Common myeloid progenitor, CD34-positive (primary cell): ENCODE results near the gene FBLN1.

Experiments
- CTCF ChIA-PET: fragments of 350-600 bp; sonication (Branson Sonifier 250); formaldehyde crosslinking; loops from one replicate; lab custom pipeline; 2021; ENCODE audit warnings: antibody characterized with exemption; lab: Charles Lee
- POLR2A ChIA-PET: fragments of 350-600 bp; sonication (Branson Sonifier 250); formaldehyde crosslinking; loops from one replicate; lab custom pipeline; 2021; ENCODE audit warnings: antibody characterized with exemption; lab: Charles Lee
- DNase-seq, 3 donors: peaks; one replicate each; pipeline versions ENCODE4 v3.0.0 to v3.0.0-alpha.2; 2013
- H3K27ac ChIP-seq, 2 experiments: 1 replicate in 1 of 2; 2 replicates in 1 of 2; pipeline ENCODE4 v1.7.0; 2013; ENCODE audit warnings: inconsistent platforms in 2 of 2, low read length in 2 of 2, mild to moderate bottlenecking in 2 of 2, low read depth in 1 of 2, moderate library complexity in 1 of 2; ENCODE audit not compliant: severe bottlenecking in 2 of 2, insufficient read depth in 1 of 2, poor library complexity in 1 of 2
- H3K27me3 ChIP-seq, 5 experiments: replicated peaks in 2 of 5; 1 replicate in 3 of 5; 2 replicates in 2 of 5; pipeline versions ENCODE4 v1.6.1 to v1.7.0; 2013; ENCODE audit warnings: low read length in 4 of 5, mild to moderate bottlenecking in 2 of 5, moderate library complexity in 2 of 5, inconsistent platforms in 1 of 5; ENCODE audit not compliant: insufficient read depth in 5 of 5, control insufficient read depth in 4 of 5
- H3K36me3 ChIP-seq, 4 experiments: 1 replicate in 2 of 4; 2 replicates in 2 of 4; pipeline versions ENCODE4 v1.6.1 to v1.7.0; 2013; ENCODE audit warnings: low read length in 3 of 4, control low read depth in 1 of 4, mild to moderate bottlenecking in 1 of 4; ENCODE audit not compliant: control insufficient read depth in 4 of 4, insufficient read depth in 4 of 4
- H3K4me1 ChIP-seq, 4 experiments: 1 replicate in 3 of 4; 2 replicates in 1 of 4; pipeline versions ENCODE4 v1.6.1 to v1.7.1; 2013; ENCODE audit warnings: low read length in 3 of 4, mild to moderate bottlenecking in 3 of 4, control low read depth in 1 of 4, inconsistent platforms in 1 of 4, moderate library complexity in 1 of 4; ENCODE audit not compliant: control insufficient read depth in 4 of 4, insufficient read depth in 4 of 4; ENCODE audit errors: control extremely low read depth in 1 of 4
- H3K4me3 ChIP-seq, 7 experiments: 1 replicate in 4 of 7; 2 replicates in 3 of 7; pipeline versions ENCODE4 v1.5.1 to v1.7.0; 2013; ENCODE audit warnings: mild to moderate bottlenecking in 7 of 7, low read length in 6 of 7, moderate library complexity in 6 of 7, inconsistent platforms in 2 of 7, low read depth in 2 of 7, control low read depth in 1 of 7; ENCODE audit not compliant: insufficient read depth in 4 of 7, control insufficient read depth in 1 of 7; ENCODE audit errors: extremely low read depth in 1 of 7
- H3K9me3 ChIP-seq, 5 experiments: 1 replicate in 4 of 5; 2 replicates in 1 of 5; pipeline versions ENCODE4 v1.6.1 to v1.7.1; 2013; ENCODE audit warnings: low read length in 4 of 5, mild to moderate bottlenecking in 2 of 5, inconsistent platforms in 1 of 5, low read depth in 1 of 5, moderate library complexity in 1 of 5; ENCODE audit not compliant: control insufficient read depth in 4 of 5, insufficient read depth in 2 of 5; ENCODE audit errors: control extremely low read depth in 1 of 5
- WGBS: methylation state at CpG from one replicate; pipeline ENCODE4 v1.1.5; 2013; ENCODE audit not compliant: insufficient coverage; 5-methylcytosine and 5-hydroxymethylcytosine counted together

FBLN1 gene

GRCh38 chr22:45483918-45484499 is 18.7 kb upstream of the FBLN1 start:
- Histone ChIP-seq H3K4me3 (no peak overlapping the region), H3K27ac (no peak overlapping the region), H3K4me1 (no peaks in the 10 kb centered on the region), H3K27me3 (peaks cover 0 to 2% (median 0%) of the 10 kb centered on the region in 5 experiments), H3K36me3 (no peaks in the 10 kb centered on the region), H3K9me3 (peaks cover 0 to 9% (median 6%) of the 10 kb centered on the region in 5 experiments)
- 95% methylated on average over 4 of the region's 5 CpGs for WGBS
- CTCF ChIA-PET, result no interaction called here
- no peak for DNase-seq
- POLR2A ChIA-PET, result no interaction called here

GRCh38 chr22:45484742-45485141 is 17.9 kb upstream of the FBLN1 start:
- Histone ChIP-seq H3K4me3 (no peak overlapping the region), H3K27ac (no peak overlapping the region), H3K9me3 (peaks cover 0 to 10% (median 7%) of the 10 kb centered on the region in 5 experiments), H3K27me3 (peaks cover 0 to 2% (median 0%) of the 10 kb centered on the region in 5 experiments), H3K4me1 (no peaks in the 10 kb centered on the region), H3K36me3 (no peaks in the 10 kb centered on the region)
- DNase-seq, result no peak
- 95% methylated on average over 3 of the region's 4 CpGs for WGBS
- ChIA-PET CTCF (no interaction called here), POLR2A (no interaction called here)

GRCh38 chr22:45485261-45485660 is 17.4 kb upstream of the FBLN1 start:
- Histone ChIP-seq H3K9me3 (peaks cover 0 to 10% (median 7%) of the 10 kb centered on the region in 5 experiments), H3K27ac (no peak overlapping the region), H3K36me3 (no peaks in the 10 kb centered on the region), H3K4me3 (no peak overlapping the region), H3K4me1 (no peaks in the 10 kb centered on the region), H3K27me3 (peaks cover 0 to 2% (median 0%) of the 10 kb centered on the region in 5 experiments)
- ChIA-PET POLR2A (interaction anchor here (0.6 kb wide), 1 partner anchor 304 kb away, joined by 3 read pairs; no protein-coding TSS in a partner anchor), CTCF (no interaction called here)
- DNase-seq, result no peak
- 95% methylated on average over 4 of the region's 4 CpGs for WGBS

GRCh38 chr22:45488764-45489370 is 13.8 kb upstream of the FBLN1 start:
- ChIA-PET POLR2A (no interaction called here), CTCF (no interaction called here)
- Histone ChIP-seq H3K36me3 (no peaks in the 10 kb centered on the region), H3K9me3 (peaks cover 0 to 5% (median 0%) of the 10 kb centered on the region in 5 experiments), H3K27me3 (peaks cover 0 to 2% (median 0%) of the 10 kb centered on the region in 5 experiments), H3K4me1 (no peaks in the 10 kb centered on the region), H3K27ac (no peak overlapping the region), H3K4me3 (no peak overlapping the region)
- 100% methylated on average over 2 of the region's 4 CpGs for WGBS
- DNase-seq, result no peak

- WGBS, result 89% methylated on average over 3 of the region's 3 CpGs
- Histone ChIP-seq H3K36me3 (no peaks in the 10 kb centered on the region), H3K27ac (no peak overlapping the region), H3K9me3 (peaks cover 0 to 5% (median 0%) of the 10 kb centered on the region in 5 experiments), H3K4me3 (no peak overlapping the region), H3K4me1 (no peaks in the 10 kb centered on the region), H3K27me3 (peaks cover 0 to 2% (median 0%) of the 10 kb centered on the region in 5 experiments)
- CTCF ChIA-PET, result interaction anchor here (1.5 kb wide), 1 partner anchor 12 kb away, joined by 3 read pairs; the partner anchor contains the start of gene FBLN1
- POLR2A ChIA-PET, result no interaction called here
- no peak for DNase-seq
Observed at GRCh38 chr22:45490836-45491235, 11.8 kb upstream of the FBLN1 start.

GRCh38 chr22:45491841-45492240 is 10.8 kb upstream of the FBLN1 start:
- CTCF ChIA-PET, result interaction anchor here (0.6 to 1.5 kb wide), 4 partner anchors 10 to 335 kb away, joined by 3 read pairs; partner anchors contain the start of gene FBLN1
- Histone ChIP-seq H3K9me3 (peaks cover 0 to 5% (median 0%) of the 10 kb centered on the region in 5 experiments), H3K27ac (no peak overlapping the region), H3K4me3 (no peak overlapping the region), H3K36me3 (no peaks in the 10 kb centered on the region), H3K4me1 (no peaks in the 10 kb centered on the region), H3K27me3 (peaks cover 0 to 8% (median 3%) of the 10 kb centered on the region in 5 experiments)
- WGBS, result 88% methylated on average over 6 of the region's 8 CpGs
- POLR2A ChIA-PET, result no interaction called here
- DNase-seq, result no peak

GRCh38 chr22:45493286-45493771 is 9.4 kb upstream of the FBLN1 start:
- H3K9me3 ChIP-seq, result peaks cover 0 to 5% (median 0%) of the 10 kb centered on the region in 5 experiments
- no peaks in the 10 kb centered on the region for H3K36me3 ChIP-seq
- no peaks in the 10 kb centered on the region for H3K4me1 ChIP-seq
- H3K27ac ChIP-seq, result no peak overlapping the region
- DNase-seq, result no peak
- CTCF ChIA-PET, result interaction anchor here (0.6 kb wide), 1 partner anchor 398 kb away, joined by 3 read pairs; no protein-coding TSS in a partner anchor
- no peak overlapping the region for H3K4me3 ChIP-seq
- POLR2A ChIA-PET, result no interaction called here
- H3K27me3 ChIP-seq, result peaks cover 0 to 8% (median 4%) of the 10 kb centered on the region in 5 experiments
- WGBS, result 94% methylated on average over 13 of the region's 13 CpGs
